K562 (cell line): Measurements from ENCODE around the gene CAV1. TPM values are rescaled to one million over a fixed set of nuclear protein-coding genes. Genes with fewer than 3 reads are reported as not detected.

Experiments used
- ATAC-seq: fragments of 200-7000 bp; cut with Tn5 transposase; 3 replicates; pipeline ENCODE4 v1.9.1; 2020; ENCODE audit warnings: moderate library complexity
- BruUV-seq: library from RNA; stranded (reverse); fragments of 400-500 nt; replicated peaks from 2 replicates; lab custom pipeline; 2021; lab: Mats Ljungman, UMichigan
- CTCF ChIA-PET: fragments of 300-600 bp; formaldehyde crosslinking; extraction: SDS; loops from one replicate; lab custom pipeline; 2021; ENCODE audit warnings: low intra/inter-chr PET ratio; lab: Yijun Ruan, JAX
- POLR2A ChIA-PET: fragments of 300-600, 350-650 bp; sonication (Branson Sonifier 250); formaldehyde crosslinking; extraction: SDS; loops from one replicate; lab custom pipeline; 2021; ENCODE audit warnings: antibody characterized with exemption, inconsistent platforms; lab: Yijun Ruan, JAX
- DNase-seq, 4 experiments: peaks; one replicate each; pipeline versions ENCODE4 v3.0.0 to v3.0.0-alpha.2; 2011 to 2018; ENCODE audit warnings: low spot score in 3 of 4, mixed read lengths in 3 of 4; ENCODE audit errors: extremely low read depth in 1 of 4
- FAIRE-seq: peaks from 2 replicates; lab custom pipeline; 2011; peaks lifted over from hg19 to GRCh38; lab: Jason Lieb, UNC
- H2AFZ ChIP-seq: 2 replicates; pipeline ENCODE4 v1.6.0; 2011; ENCODE audit warnings: low read depth, low read length, control low read depth, inconsistent platforms
- H3K27ac ChIP-seq: fragments of 200-600 bp; 3 replicates; pipeline ENCODE4 v1.8.0; 2011; ENCODE audit warnings: low read depth, mild to moderate bottlenecking, control low read depth, inconsistent platforms, low read length, moderate library complexity, mixed read lengths; ENCODE audit errors: extremely low read depth
- H3K27me3 ChIP-seq, 2 experiments: fragments of 300-600 bp in 1 of 2; 2 replicates in 1 of 2; 3 replicates in 1 of 2; pipeline versions ENCODE4 v1.6.0 to v1.8.0; 2011; ENCODE audit warnings: inconsistent platforms in 2 of 2, low read length in 2 of 2, mild to moderate bottlenecking in 1 of 2, mixed read lengths in 1 of 2, moderate library complexity in 1 of 2; ENCODE audit not compliant: control insufficient read depth in 2 of 2, insufficient read depth in 2 of 2
- H3K36me3 ChIP-seq: fragments of 300-600 bp; 3 replicates; pipeline ENCODE4 v1.8.0; 2011; ENCODE audit warnings: mild to moderate bottlenecking, low read length, inconsistent platforms; ENCODE audit not compliant: control insufficient read depth, insufficient read depth
- H3K4me1 ChIP-seq, 2 experiments: fragments of 200-600 bp in 1 of 2; replicated peaks in 1 of 2; 2 replicates in 1 of 2; 3 replicates in 1 of 2; pipeline versions ENCODE4 v1.5.1 to v1.8.0; 2011; ENCODE audit warnings: inconsistent platforms in 2 of 2, low read length in 2 of 2, mild to moderate bottlenecking in 1 of 2, mixed read lengths in 1 of 2, moderate library complexity in 1 of 2; ENCODE audit not compliant: control insufficient read depth in 2 of 2, insufficient read depth in 2 of 2
- H3K4me2 ChIP-seq: 2 replicates; pipeline ENCODE4 v1.6.1; 2011; ENCODE audit warnings: low read length, control low read depth, inconsistent platforms, mixed read lengths; ENCODE audit not compliant: insufficient read depth
- H3K4me3 ChIP-seq: fragments of 200-600 bp; sonication (generic), shearing (Covaris generic); 2 replicates; pipeline ENCODE4 v1.5.1; 2016; ENCODE audit warnings: control low read depth, inconsistent platforms
- H3K79me2 ChIP-seq: fragments of 200-600 bp; 3 replicates; pipeline ENCODE4 v1.8.0; 2011; ENCODE audit warnings: low read length, inconsistent platforms; ENCODE audit not compliant: control insufficient read depth, insufficient read depth
- H3K9ac ChIP-seq, 2 experiments: 2 replicates each; pipeline versions ENCODE4 v1.6.0 to v1.6.1; 2011; ENCODE audit warnings: low read depth in 2 of 2, low read length in 2 of 2, control low read depth in 1 of 2, inconsistent platforms in 1 of 2, mild to moderate bottlenecking in 1 of 2, mixed read lengths in 1 of 2; ENCODE audit not compliant: insufficient read depth in 1 of 2
- H3K9me1 ChIP-seq: one replicate; pipeline ENCODE4 v1.6.0; 2011; ENCODE audit warnings: inconsistent platforms, mild to moderate bottlenecking, low read length, moderate library complexity; ENCODE audit not compliant: control insufficient read depth, insufficient read depth
- H3K9me3 ChIP-seq: replicated peaks from 2 replicates; pipeline ENCODE4 v1.5.1; 2011; ENCODE audit warnings: low read depth, low read length, inconsistent platforms; ENCODE audit not compliant: control insufficient read depth, insufficient read depth
- H4K20me1 ChIP-seq: replicated peaks from 2 replicates; pipeline ENCODE4 v1.6.1; 2011; ENCODE audit warnings: low read length, inconsistent platforms, mixed read lengths; ENCODE audit not compliant: control insufficient read depth, insufficient read depth
- BRF1 ChIP-seq: IDR thresholded peaks from 3 replicates; pipeline ENCODE4 v1.6.1; 2011; ENCODE audit warnings: borderline replicate concordance, mild to moderate bottlenecking; ENCODE audit not compliant: insufficient read length; ENCODE audit errors: extremely low read depth
- CHAMP1 ChIP-seq: fragments of 450-650 bp; IDR thresholded peaks from 2 replicates; pipeline ENCODE4 v1.6.1; 2016; ENCODE audit warnings: mild to moderate bottlenecking
- ELF1 ChIP-seq: fragments of 200-800 bp; sonication (Bioruptor generic); IDR thresholded peaks from 2 replicates; pipeline ENCODE4 v1.6.1; 2016; ENCODE audit warnings: missing genetic modification characterization, missing compliant biosample characterization
- HMGXB4 ChIP-seq: sonication (generic); formaldehyde crosslinking; IDR thresholded peaks from 2 replicates; pipeline ENCODE4 v1.8.1; 2023; ENCODE audit warnings: mild to moderate bottlenecking, missing genetic modification reagents
- HSF4 ChIP-seq: fragments of 250-450 bp; sonication (Bioruptor Pico); IDR thresholded peaks from 2 replicates; pipeline ENCODE4 v2.1.2; 2022; ENCODE audit warnings: mild to moderate bottlenecking, moderate library complexity, borderline replicate concordance
- JUND ChIP-seq, 2 experiments: IDR thresholded peaks; 2 replicates in 1 of 2; 3 replicates in 1 of 2; pipeline ENCODE4 v1.6.1; 2011; ENCODE audit warnings: borderline replicate concordance in 2 of 2, low read depth in 2 of 2, low read length in 2 of 2, improper control_type of control experiment in 1 of 2, missing biosample characterization in 1 of 2, missing genetic modification characterization in 1 of 2, missing genetic modification reagents in 1 of 2
- POLR2B ChIP-seq: fragments of 450-650 bp; IDR thresholded peaks from 2 replicates; pipeline ENCODE4 v1.6.1; 2018; ENCODE audit warnings: low read depth; ENCODE audit not compliant: partially characterized antibody
- RBM34 ChIP-seq: fragments of 200-400 bp; formaldehyde crosslinking; IDR thresholded peaks from 2 replicates; pipeline ENCODE4 v1.6.1; 2018; ENCODE audit warnings: low read length, borderline replicate concordance; ENCODE audit not compliant: insufficient read depth
- RFX7 ChIP-seq: fragments of 250-450 bp; sonication (Bioruptor Pico); IDR thresholded peaks from 2 replicates; pipeline ENCODE4 v1.5.1; 2021; ENCODE audit warnings: mild to moderate bottlenecking
- ZBTB1 ChIP-seq: sonication (generic); formaldehyde crosslinking; IDR thresholded peaks from 2 replicates; pipeline ENCODE4 v1.8.1; 2023; ENCODE audit warnings: missing genetic modification reagents, low read depth, mild to moderate bottlenecking, borderline replicate concordance
- ZNF146 ChIP-seq: IDR thresholded peaks from one replicate; pipeline ENCODE4 v1.6.1; 2018; ENCODE audit warnings: missing compliant biosample characterization; ENCODE audit not compliant: unreplicated experiment
- ZNF584 ChIP-seq: fragments of 200-800 bp; sonication (Bioruptor generic); IDR thresholded peaks from 2 replicates; pipeline ENCODE4 v1.6.1; 2016; ENCODE audit warnings: low read depth, mild to moderate bottlenecking, missing genetic modification characterization, missing compliant biosample characterization
- ZNF668 ChIP-seq: fragments of 250-450 bp; sonication (Bioruptor Pico); IDR thresholded peaks from 2 replicates; pipeline ENCODE4 v1.8.0; 2022; ENCODE audit warnings: mild to moderate bottlenecking, inconsistent platforms
- WGBS: fragments of 100-300 bp; shearing (Covaris generic); methylation state at CpG from one replicate; pipeline ENCODE4 v1.1.6; 2016; ENCODE audit warnings: low coverage, mixed read lengths; ENCODE audit not compliant: insufficient coverage; ENCODE audit errors: missing lambda C conversion rate; 5-methylcytosine and 5-hydroxymethylcytosine counted together
- in situ Hi-C: fragments of 300-500 bp; cut with MboI; formaldehyde crosslinking; loops from 4 replicates; pipeline ENCODE4 v1.15.0; 2018; ENCODE audit warnings: inconsistent platforms, mixed read lengths
- intact Hi-C: fragments of 100-400 bp; cut with micrococcal nuclease; formaldehyde crosslinking; loops from 2 replicates; pipeline ENCODE4 v1.14.2; 2022
- polyA plus RNA-seq, 8 experiments: library from polyadenylated mRNA; depleted of rRNA in 4 of 8; stranded (reverse) in 5 of 8; unstranded in 3 of 8; fragments of >200 nt; fragmentation: Nextera tagmentation in 2 of 8; fragmentation: Illumina TruSeq in 1 of 8; extraction: Ambion mirVana in 2 of 8; extraction: Trizol in 1 of 8; gene quantifications; 2 replicates each; pipeline versions ENCODE4 v1.2.1 to v1.2.3, GENCODE V29; 2011 to 2014; ENCODE audit warnings: inconsistent platforms in 1 of 8, missing spikeins in 1 of 8
- total RNA-seq, 7 experiments: library from RNA; depleted of rRNA in 6 of 7; stranded (reverse); fragments of >200 nt in 6 of 7; fragmentation: Illumina TruSeq in 2 of 7; extraction: Trizol in 2 of 7; gene quantifications; 2 replicates each; pipeline versions ENCODE4 v1.2.1 to v1.2.3, GENCODE V29; 2011 to 2021; ENCODE audit warnings: low replicate concordance in 1 of 7

Gene CAV1
- total and polyA plus RNA-seq, 9 of the 15 experiments (the other 6 are each of a cell fraction or from before 2014, with no cell fraction given): 0.08 to 1.5 (median 0.63) TPM

GRCh38 chr7:116499168-116500077 is 25.4 kb upstream of the CAV1 start, which contains the start of gene CAV2:
TSS of gene CAV2 (plus strand) at chr7:116499738. CDS start at chr7:116499782, 44 bp downstream.
- Histone ChIP-seq H3K9me3 (no peaks in the 10 kb centered on the region), H3K79me2 (peaks cover 35% of the 10 kb centered on the region), H2AFZ (peak within 1 kb of the TSS; percentile 96), H3K27ac (peak within 1 kb of the TSS; percentile 73), H3K9ac (peak within 1 kb of the TSS; percentile 72 to 97), H3K4me2 (peak within 1 kb of the TSS; percentile 96), H3K4me1 (peaks cover 25 to 38% of the 10 kb centered on the region in 2 experiments), H4K20me1 (no peaks in the 10 kb centered on the region), H3K36me3 (peaks cover 5% of the 10 kb centered on the region; the same call in 2 of the 3 replicates), H3K27me3 (no peaks in the 10 kb centered on the region), H3K9me1 (no peaks in the 10 kb centered on the region), H3K4me3 (peak within 1 kb of the TSS; percentile 53)
- POLR2A ChIA-PET: interaction anchor here (1.1 to 1.2 kb wide), 2 partner anchors 19 to 27 kb away, joined by 3 read pairs; no protein-coding TSS in a partner anchor
- in situ Hi-C loops: loop anchor here (10.0 kb wide), 1 partner anchor 1885 kb away; no protein-coding TSS in a partner anchor
- no peak for FAIRE-seq
- BruUV-seq: no TSS peak
- peak; percentile 88 to 96 (median 93) for DNase-seq
- ATAC-seq: peak; percentile 85
- CTCF ChIA-PET: no interaction called here
- intact Hi-C loops: loop anchor here (2.0 to 10.0 kb wide), 5 partner anchors 25 to 455 kb away; partner anchors contain the start of genes CAV1, ST7 and TES
- 5% methylated on average over 62 of the region's 86 CpGs for WGBS
- TF ChIP-seq ZNF146 (CRISPR knock-in tag) (no peak), ZNF668 (CRISPR knock-in tag) (no peak), JUND (IDR thresholded peaks at IDR 0.05; ENCODE audit: borderline replicate concordance, low read depth, low read length) (no peak), JUND (tag; IDR thresholded peaks at IDR 0.05; ENCODE audit: borderline replicate concordance, low read depth, low read length) (peak; percentile 29; the same call in 1 of the 3 replicates), ELF1 (no peak), RBM34 (no peak), ZNF584 (CRISPR knock-in tag) (no peak), RFX7 (CRISPR knock-in tag) (no peak), HMGXB4 (CRISPR knock-in tag) (no peak), POLR2B (no peak), ZBTB1 (no peak), HSF4 (CRISPR knock-in tag) (peak; percentile 34; the same call in 1 of the 2 replicates), BRF1 (no peak), CHAMP1 (no peak)
